Stimulated activated naive CD8-positive, alpha-beta T cell treated with anti-CD3 and anti-CD28 coated beads, Interleukin-15, Interleukin-2, amounts not matched to agents 100 ng/mL and 50 ng/mL, for 24 hours (primary cell): Measurements from ENCODE around the gene OPTN.

Source experiments
- H3K27ac Mint-ChIP-seq: one replicate; pipeline ENCODE4 v1.8.0; 2021; ENCODE audit warnings: mild to moderate bottlenecking, mixed read lengths
- H3K27me3 Mint-ChIP-seq: one replicate; pipeline ENCODE4 v1.8.0; 2021; ENCODE audit warnings: mixed read lengths
- H3K36me3 Mint-ChIP-seq: one replicate; pipeline ENCODE4 v1.8.0; 2021; ENCODE audit warnings: low read depth, mixed read lengths
- H3K4me1 Mint-ChIP-seq: one replicate; pipeline ENCODE4 v1.8.0; 2021; ENCODE audit warnings: low read depth, mixed read lengths
- H3K4me3 Mint-ChIP-seq: one replicate; pipeline ENCODE4 v1.8.0; 2021; ENCODE audit warnings: mild to moderate bottlenecking, mixed read lengths
- H3K9me3 Mint-ChIP-seq: one replicate; pipeline ENCODE4 v1.8.0; 2021; ENCODE audit warnings: mixed read lengths

OPTN gene

GRCh38 chr10:13168781-13169180 is 68.8 kb downstream of the OPTN start:
- H3K4me3 Mint-ChIP-seq, result no peak overlapping the region
- H3K27me3 Mint-ChIP-seq, result no peaks in the 10 kb centered on the region
- H3K27ac Mint-ChIP-seq, result no peak overlapping the region
- peaks cover 9% of the 10 kb centered on the region for H3K4me1 Mint-ChIP-seq
- H3K9me3 Mint-ChIP-seq, result no peaks in the 10 kb centered on the region
- peaks cover 87% of the 10 kb centered on the region for H3K36me3 Mint-ChIP-seq

- Mint-ChIP-seq H3K9me3 (no peaks in the 10 kb centered on the region), H3K36me3 (peaks cover 90% of the 10 kb centered on the region), H3K27me3 (no peaks in the 10 kb centered on the region), H3K27ac (no peak overlapping the region), H3K4me1 (no peaks in the 10 kb centered on the region), H3K4me3 (no peak overlapping the region)
These were observed 73.7 kb downstream of the OPTN start for GRCh38 chr10:13173616-13174015.

GRCh38 chr10:13180788-13181187 is 80.8 kb downstream of the OPTN start:
- Mint-ChIP-seq H3K9me3 (no peaks in the 10 kb centered on the region), H3K4me3 (no peak overlapping the region), H3K36me3 (peaks cover 94% of the 10 kb centered on the region), H3K4me1 (peaks cover 15% of the 10 kb centered on the region), H3K27ac (no peak overlapping the region), H3K27me3 (no peaks in the 10 kb centered on the region)

GRCh38 chr10:13182424-13182823 is 82.5 kb downstream of the OPTN start:
- Mint-ChIP-seq H3K4me3 (no peak overlapping the region), H3K27ac (no peak overlapping the region), H3K9me3 (no peaks in the 10 kb centered on the region), H3K27me3 (no peaks in the 10 kb centered on the region), H3K4me1 (peaks cover 15% of the 10 kb centered on the region), H3K36me3 (peaks cover 94% of the 10 kb centered on the region)

- no peaks in the 10 kb centered on the region for H3K27me3 Mint-ChIP-seq
- peaks cover 15% of the 10 kb centered on the region for H3K4me1 Mint-ChIP-seq
- no peak overlapping the region for H3K27ac Mint-ChIP-seq
- no peak overlapping the region for H3K4me3 Mint-ChIP-seq
- no peaks in the 10 kb centered on the region for H3K9me3 Mint-ChIP-seq
- peaks cover 88% of the 10 kb centered on the region for H3K36me3 Mint-ChIP-seq
These were observed 83.7 kb downstream of the OPTN start for GRCh38 chr10:13183625-13184024.

GRCh38 chr10:13184276-13184675 is 84.3 kb downstream of the OPTN start:
- no peaks in the 10 kb centered on the region for H3K9me3 Mint-ChIP-seq
- H3K27me3 Mint-ChIP-seq, result no peaks in the 10 kb centered on the region
- H3K36me3 Mint-ChIP-seq, result peaks cover 87% of the 10 kb centered on the region
- H3K4me3 Mint-ChIP-seq, result no peak overlapping the region
- peaks cover 15% of the 10 kb centered on the region for H3K4me1 Mint-ChIP-seq
- no peak overlapping the region for H3K27ac Mint-ChIP-seq

- Mint-ChIP-seq H3K27ac (no peak overlapping the region), H3K9me3 (no peaks in the 10 kb centered on the region), H3K4me1 (peaks cover 15% of the 10 kb centered on the region), H3K36me3 (peaks cover 85% of the 10 kb centered on the region), H3K4me3 (no peak overlapping the region), H3K27me3 (no peaks in the 10 kb centered on the region)
These were observed 85.0 kb downstream of the OPTN start for GRCh38 chr10:13184730-13185514.

- Mint-ChIP-seq H3K4me3 (no peak overlapping the region), H3K36me3 (peaks cover 80% of the 10 kb centered on the region), H3K27ac (no peak overlapping the region), H3K4me1 (peaks cover 3% of the 10 kb centered on the region), H3K27me3 (no peaks in the 10 kb centered on the region), H3K9me3 (no peaks in the 10 kb centered on the region)
These were observed 87.2 kb downstream of the OPTN start for GRCh38 chr10:13187135-13187534.
